Measurements from ENCODE around the gene KLRC4.
"Not testable (repeated sequence)": the region's sequence is repeated elsewhere in the genome, so short reads cannot be mapped to it uniquely, and the experiment has no call there.

The KLRC4 gene

GRCh38 chr12:10409392-10409791 lies at the start of gene KLRC4:
TSS of gene KLRC4 (minus strand) at chr12:10409757. CDS start at chr12:10409575, 182 bp downstream.
- no peak for DNase-seq (ENCODE audit: low read depth in 2 of 2)

GRCh38 chr12:10457760-10458159 lies 48.2 kb upstream of the KLRC4 start:
- DNase-seq (ENCODE audit: low read depth in 2 of 2) = no peak

GRCh38 chr12:10456856-10457255 lies 47.3 kb upstream of the KLRC4 start:
- DNase-seq (ENCODE audit: low read depth in 2 of 2) = no peak

DNA sequence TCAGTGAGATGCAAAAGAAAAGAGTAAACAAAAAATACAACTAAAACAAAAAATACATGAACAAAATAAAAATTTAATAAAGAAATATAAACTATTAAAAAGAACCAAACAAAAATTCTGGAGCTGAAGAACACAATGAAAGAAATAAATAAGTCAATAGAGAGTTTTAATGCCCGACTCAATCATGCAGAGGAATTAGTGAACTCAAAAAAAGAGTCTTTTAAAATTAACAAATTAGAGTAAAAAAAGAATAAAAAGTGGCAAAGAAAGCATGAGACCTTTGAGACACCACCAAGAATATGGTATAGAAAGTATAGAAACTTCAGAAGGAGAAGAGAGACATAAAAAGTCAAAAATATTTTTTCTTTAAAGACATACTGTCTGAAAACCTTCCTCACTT lies 46.2 kb upstream of the KLRC4 start:
- DNase-seq (ENCODE audit: low read depth in 2 of 2) = no peak

DNA sequence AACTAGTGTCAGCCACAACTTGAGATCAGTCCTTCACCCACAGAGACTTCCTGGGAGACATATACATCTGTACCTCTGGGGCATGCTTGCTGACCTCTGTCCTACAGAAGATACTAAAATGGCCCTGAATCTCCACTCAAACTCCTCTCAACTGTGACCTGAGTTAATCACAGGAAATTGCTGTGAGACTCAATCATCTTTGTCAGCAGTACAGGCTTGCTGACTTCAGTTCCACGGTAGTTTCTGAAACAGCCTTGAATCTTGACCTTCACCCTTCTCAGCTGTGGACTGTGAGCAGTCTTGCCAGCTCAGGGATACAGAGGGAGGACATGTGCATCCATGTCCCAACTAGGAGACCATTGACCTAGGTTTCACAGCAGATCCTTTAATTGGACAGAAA lies 45.0 kb upstream of the KLRC4 start:
- DNase-seq (ENCODE audit: low read depth in 2 of 2) = no peak

DNA sequence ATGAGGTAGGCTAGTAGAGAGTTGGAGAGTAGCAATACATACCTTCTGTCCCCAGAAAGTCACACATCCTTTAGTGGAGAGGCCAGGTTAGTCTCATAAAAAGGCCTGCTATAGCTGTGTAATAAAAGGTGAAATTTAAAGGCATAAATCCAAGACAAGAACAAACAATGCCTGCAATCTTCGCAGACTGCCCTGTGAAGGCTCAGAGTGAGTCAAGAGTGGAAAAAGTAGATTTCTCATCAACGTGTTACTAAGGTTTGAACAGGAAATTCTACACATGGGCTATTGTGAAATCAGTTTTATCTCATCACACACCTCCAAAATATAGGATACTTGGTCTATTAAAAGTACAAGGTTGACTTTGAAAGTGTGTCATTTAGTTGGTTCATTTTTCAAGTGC lies 43.6 kb upstream of the KLRC4 start, which contains the start of gene KLRC1:
Gene KLRC1, minus strand, starts transcription at position 222 of the 400 bp plus-strand sequence. CDS start 2,221 bp downstream, outside the sequence.
- DNase-seq (ENCODE audit: low read depth in 2 of 2) = no peak

DNA sequence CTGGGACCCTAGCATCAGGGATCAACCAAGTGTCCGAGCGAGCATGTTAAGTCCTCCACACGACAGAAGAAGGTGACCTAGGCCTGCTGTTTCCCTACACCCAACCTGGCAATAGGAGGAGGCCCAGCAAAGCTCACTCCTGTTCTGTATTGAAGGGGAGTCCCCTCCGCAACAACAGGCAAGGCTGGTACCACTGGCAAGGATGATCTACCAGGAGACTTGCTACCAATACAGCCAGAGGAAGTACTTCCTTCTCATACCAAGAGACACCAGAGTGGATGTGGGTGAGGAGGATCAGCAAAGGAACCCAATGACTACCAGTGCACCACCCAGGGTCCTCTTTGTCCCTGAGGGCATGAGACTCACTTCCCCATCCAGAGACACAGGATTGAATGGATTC lies 38.7 kb upstream of the KLRC4 start:
- no peak for DNase-seq (ENCODE audit: low read depth in 2 of 2)

DNA sequence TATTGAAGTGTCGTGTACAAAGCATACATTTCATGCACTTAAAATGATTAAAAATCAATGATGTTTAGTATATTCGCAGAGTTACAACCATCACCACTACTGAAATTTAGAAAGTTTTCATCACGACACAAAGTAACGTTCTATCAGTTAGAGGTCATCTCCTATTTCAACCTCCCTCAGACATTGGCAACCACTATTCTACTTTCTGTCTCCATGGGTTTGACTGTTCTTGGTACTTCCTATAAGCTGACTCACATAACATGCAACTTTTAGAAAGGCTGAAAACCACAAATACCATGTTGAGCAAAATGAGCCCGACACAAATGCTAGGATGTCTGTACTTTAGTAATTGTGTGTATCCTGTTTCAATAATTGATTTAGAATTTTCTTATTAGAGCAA lies 36.5 kb upstream of the KLRC4 start:
- not testable (repeated sequence) for DNase-seq (ENCODE audit: low read depth in 2 of 2)

- not testable (repeated sequence) for DNase-seq (ENCODE audit: low read depth in 2 of 2)
These were observed 31.6 kb upstream of the KLRC4 start for GRCh38 chr12:10441144-10441543.

GRCh38 chr12:10439608-10440274 lies 30.2 kb upstream of the KLRC4 start:
- DNase-seq (ENCODE audit: low read depth in 2 of 2) = not testable (repeated sequence)

GRCh38 chr12:10437601-10438000 lies 28.0 kb upstream of the KLRC4 start:
- not testable (repeated sequence) for DNase-seq (ENCODE audit: low read depth in 2 of 2)

- not testable (repeated sequence) for DNase-seq (ENCODE audit: low read depth in 2 of 2)
These were observed 26.3 kb upstream of the KLRC4 start, which contains the start of gene KLRC2 for GRCh38 chr12:10435816-10436215. TSS of gene KLRC2 (minus strand) at chr12:10436010. CDS start at chr12:10435986, 24 bp downstream.

GRCh38 chr12:10430623-10431022 lies 21.1 kb upstream of the KLRC4 start:
- DNase-seq (ENCODE audit: low read depth in 2 of 2) = not testable (repeated sequence)

DNA sequence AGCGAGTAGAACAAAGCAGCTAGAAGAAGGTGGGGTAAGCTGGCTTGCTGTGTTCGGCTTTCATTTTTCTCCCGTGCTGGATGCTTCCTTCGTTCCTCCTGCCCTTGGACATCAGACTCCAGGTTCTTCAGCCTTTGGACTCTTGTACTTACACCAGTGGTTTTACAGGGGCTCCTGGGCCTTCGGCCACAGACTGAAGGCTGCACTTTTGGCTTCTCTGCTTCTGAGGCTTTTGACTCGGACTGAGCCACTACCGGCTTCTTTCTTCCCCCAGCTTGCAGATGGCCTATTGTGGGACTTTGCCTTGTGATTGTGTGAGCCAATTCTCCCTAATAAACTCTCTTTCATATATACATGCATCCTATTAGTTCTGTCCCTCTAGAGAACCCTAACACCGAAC lies 16.4 kb upstream of the KLRC4 start:
- DNase-seq (ENCODE audit: low read depth in 2 of 2) = not testable (repeated sequence)

- not testable (repeated sequence) for DNase-seq (ENCODE audit: low read depth in 2 of 2)
These were observed 14.8 kb upstream of the KLRC4 start for GRCh38 chr12:10424260-10424899.

DNA sequence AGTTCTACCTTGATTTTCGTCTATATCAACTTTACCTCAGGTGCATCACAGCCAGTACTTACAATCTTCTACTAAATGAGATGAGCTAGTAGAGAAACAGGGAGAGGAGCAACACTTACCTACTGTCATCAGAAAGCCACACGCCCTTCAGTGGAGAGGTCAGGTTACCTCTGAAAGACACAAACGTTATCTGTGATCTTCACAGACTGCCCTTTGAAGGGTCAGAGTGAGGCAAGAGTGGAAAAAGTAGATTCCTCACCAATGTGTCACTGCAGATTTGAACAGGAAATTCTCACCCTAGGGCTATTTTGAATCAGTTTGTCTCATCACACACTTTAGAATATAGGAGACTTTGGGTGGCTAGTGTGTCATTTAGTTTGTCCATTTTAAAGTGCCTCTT lies 12.6 kb upstream of the KLRC4 start:
- not testable (repeated sequence) for DNase-seq (ENCODE audit: low read depth in 2 of 2)

GRCh38 chr12:10420334-10420733 lies 10.8 kb upstream of the KLRC4 start, which contains the start of gene KLRC3:
TSS of gene KLRC3 (minus strand) at chr12:10420595. CDS start at chr12:10420550, 45 bp downstream.
- not testable (repeated sequence) for DNase-seq (ENCODE audit: low read depth in 2 of 2)

DNA sequence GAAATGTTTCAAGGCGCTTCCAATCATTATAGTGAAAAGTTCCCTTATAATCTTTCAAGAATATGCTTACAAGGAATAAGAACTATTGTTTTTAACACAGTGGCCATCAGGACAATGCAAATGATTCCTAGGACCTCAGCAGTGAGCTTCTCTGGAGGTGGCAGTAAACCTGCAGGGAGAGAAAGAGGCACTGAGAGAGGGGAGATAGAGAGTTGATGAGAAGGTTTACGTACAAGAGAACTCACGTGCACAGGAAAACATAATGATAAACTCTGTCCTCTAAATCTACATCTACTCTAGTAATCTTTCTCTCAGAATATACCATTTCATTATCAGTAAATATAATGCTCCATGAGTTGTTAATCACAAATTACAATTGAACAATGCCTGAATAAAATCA lies 715 bp downstream of the KLRC4 start:
- no peak for DNase-seq (ENCODE audit: low read depth in 2 of 2)

DNA sequence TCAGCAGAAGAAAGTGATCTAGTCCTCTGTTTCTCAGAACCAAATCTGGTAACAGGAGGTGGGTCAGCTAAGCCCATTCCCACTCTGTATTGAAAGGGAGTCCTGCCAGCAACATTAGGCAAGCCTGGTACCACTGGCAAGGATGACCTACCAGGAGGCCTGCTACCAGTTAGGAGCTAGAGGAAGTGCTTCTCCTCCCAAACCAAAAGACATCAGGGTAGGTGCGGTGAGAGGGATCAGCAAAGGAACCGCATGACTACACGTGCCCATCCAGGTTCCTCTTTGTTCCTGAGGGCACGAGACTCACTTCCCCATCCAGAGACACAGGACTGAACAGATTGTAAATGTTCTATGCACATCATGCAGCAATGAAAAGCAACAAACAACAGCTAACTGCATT lies 2.8 kb downstream of the KLRC4 start:
- no peak for DNase-seq (ENCODE audit: low read depth in 2 of 2)

- no peak for DNase-seq (ENCODE audit: low read depth in 2 of 2)
These were observed 4.3 kb downstream of the KLRC4 start for GRCh38 chr12:10405294-10405693.

- DNase-seq (ENCODE audit: low read depth in 2 of 2) = no peak
These were observed 4.8 kb downstream of the KLRC4 start for GRCh38 chr12:10404798-10405197.

DNA sequence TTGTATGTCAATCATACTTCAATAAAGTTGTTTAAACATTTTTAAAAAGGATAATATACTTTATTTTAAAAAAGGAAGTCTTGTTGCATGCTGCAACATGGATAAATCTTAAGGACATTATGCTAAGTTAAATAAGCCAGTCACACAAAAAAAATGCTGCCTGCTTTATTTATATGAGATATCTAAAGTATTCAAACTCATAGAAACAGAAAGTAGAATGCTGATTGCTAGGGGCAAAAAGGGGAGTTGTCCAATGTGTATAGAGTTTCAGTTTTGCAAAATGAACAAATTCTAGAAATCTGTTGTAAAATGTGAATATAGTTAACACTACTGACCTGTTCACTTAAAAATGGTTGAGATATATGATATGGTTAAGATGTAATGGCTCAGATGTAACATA lies 8.7 kb downstream of the KLRC4 start:
- no peak for DNase-seq (ENCODE audit: low read depth in 2 of 2)

- DNase-seq (ENCODE audit: low read depth in 2 of 2) = no peak
These were observed 11.4 kb downstream of the KLRC4 start for GRCh38 chr12:10398168-10398567.

All from stimulated activated CD4-positive, alpha-beta T cell treated with anti-CD3 and anti-CD28 coated beads, Interleukin-4, amount 100 ng/mL, for 48 hours (primary cell).